CD4-positive, alpha-beta T cell (primary cell): ENCODE results near the gene FAM53A. TPM values are rescaled to one million over a fixed set of nuclear protein-coding genes. Genes with fewer than 3 reads are reported as not detected.
"Not testable (repeated sequence)": the region's sequence is repeated elsewhere in the genome, so short reads cannot be mapped to it uniquely, and the experiment has no call there.

Source experiments
- ATAC-seq: fragments of 200-7000 bp; cut with Tn5 transposase; one replicate; pipeline ENCODE4 v1.10.0; 2022; ENCODE audit warnings: mild to moderate bottlenecking; ENCODE audit not compliant: poor library complexity
- CTCF ChIA-PET: fragments of 350-600 bp; sonication (Branson Sonifier 250); formaldehyde crosslinking; loops from one replicate; lab custom pipeline; 2021; ENCODE audit warnings: antibody characterized with exemption, inconsistent platforms; lab: Charles Lee
- POLR2A ChIA-PET: fragments of 350-600 bp; sonication (Branson Sonifier 250); formaldehyde crosslinking; loops from one replicate; lab custom pipeline; 2021; ENCODE audit warnings: antibody characterized with exemption, inconsistent platforms; lab: Charles Lee
- DNase-seq, 14 experiments: peaks; one replicate each; pipeline ENCODE4 v3.0.0-alpha.2; 2013 to 2020; ENCODE audit warnings: mixed read lengths in 2 of 14
- H3K27ac ChIP-seq, 2 donors: one replicate each; pipeline versions ENCODE4 v1.5.1 to v1.7.0; 2013; ENCODE audit warnings: low read length in 2 of 2, low read depth in 1 of 2, mild to moderate bottlenecking in 1 of 2
- H3K27me3 ChIP-seq, 2 experiments: 1 replicate in 1 of 2; 2 replicates in 1 of 2; pipeline versions ENCODE4 v1.6.1 to v1.7.0; 2013; ENCODE audit warnings: low read length in 2 of 2, control low read depth in 1 of 2, mild to moderate bottlenecking in 1 of 2, moderate library complexity in 1 of 2; ENCODE audit not compliant: insufficient read depth in 2 of 2, control insufficient read depth in 1 of 2
- H3K36me3 ChIP-seq: one replicate; pipeline ENCODE4 v1.6.1; 2013; ENCODE audit warnings: low read length, control low read depth; ENCODE audit not compliant: insufficient read depth
- H3K4me1 ChIP-seq: one replicate; pipeline ENCODE4 v1.6.1; 2013; ENCODE audit warnings: low read length, control low read depth; ENCODE audit not compliant: insufficient read depth
- H3K4me3 ChIP-seq: one replicate; pipeline ENCODE4 v1.5.1; 2013; ENCODE audit warnings: mild to moderate bottlenecking, low read length, moderate library complexity
- H3K9me3 ChIP-seq, 2 experiments: 1 replicate in 1 of 2; 2 replicates in 1 of 2; pipeline versions ENCODE4 v1.6.1 to v1.7.0; 2013; ENCODE audit warnings: low read length in 2 of 2, mild to moderate bottlenecking in 2 of 2, control low read depth in 1 of 2, moderate library complexity in 1 of 2; ENCODE audit not compliant: control insufficient read depth in 1 of 2, insufficient read depth in 1 of 2
- H3K27ac Mint-ChIP-seq: one replicate; pipeline ENCODE4 v1.8.0; 2020; ENCODE audit warnings: mixed read lengths
- H3K27me3 Mint-ChIP-seq: one replicate; pipeline ENCODE4 v1.8.0; 2021; ENCODE audit warnings: mixed read lengths
- H3K36me3 Mint-ChIP-seq: one replicate; pipeline ENCODE4 v1.8.0; 2021; ENCODE audit warnings: low read depth, mixed read lengths
- H3K4me1 Mint-ChIP-seq: one replicate; pipeline ENCODE4 v1.8.0; 2021; ENCODE audit warnings: low read depth, mixed read lengths
- H3K4me3 Mint-ChIP-seq: one replicate; pipeline ENCODE4 v1.8.0; 2020; ENCODE audit warnings: mild to moderate bottlenecking, mixed read lengths
- H3K9me3 Mint-ChIP-seq: one replicate; pipeline ENCODE4 v1.8.0; 2020; ENCODE audit warnings: mixed read lengths
- CTCF ChIP-seq: fragments of 200-600 bp; IDR thresholded peaks from one replicate; pipeline ENCODE4 v1.8.0; 2022; ENCODE audit warnings: antibody characterized with exemption, mild to moderate bottlenecking
- intact Hi-C, 2 experiments: fragments of 100-400 bp; cut with DNase I in 1 of 2; cut with micrococcal nuclease in 1 of 2; formaldehyde crosslinking; loops; one replicate each; pipeline versions ENCODE4 v1.15.1 to v1.9.0; 2023 to 2025; cut with DNase I, micrococcal nuclease
- total RNA-seq, 174 experiments: library from RNA in 2 of 174; stranded (reverse) in 2 of 174; gene quantifications; one replicate each; pipeline ENCODE4 v1.2.3 and lab custom pipeline; 2021 to 2026

FAM53A gene
- total RNA-seq, 2 experiments from 2014 or later = 0.93 to 2.4 TPM

GRCh38 chr4:1641671-1642070, 42.4 kb downstream of the FAM53A start:
- H3K27me3 ChIP-seq = no peaks in the 10 kb centered on the region
- H3K36me3 ChIP-seq = no peaks in the 10 kb centered on the region
- Mint-ChIP-seq H3K9me3 (no peaks in the 10 kb centered on the region), H3K27ac (no peak overlapping the region), H3K4me1 (no peaks in the 10 kb centered on the region), H3K36me3 (no peaks in the 10 kb centered on the region), H3K4me3 (no peak overlapping the region), H3K27me3 (no peaks in the 10 kb centered on the region)
- TF ChIP-seq CTCF = no peak
- ChIA-PET CTCF (no interaction called here), POLR2A (no interaction called here)
- no peak overlapping the region for H3K4me3 ChIP-seq
- H3K27ac ChIP-seq = no peak overlapping the region
- intact Hi-C loops = no loop called here
- no peaks in the 10 kb centered on the region for H3K4me1 ChIP-seq
- peaks cover 0 to 5% of the 10 kb centered on the region in 2 experiments for H3K9me3 ChIP-seq
- DNase-seq = no peak
- no peak for ATAC-seq

GRCh38 chr4:1640716-1641503, 43.2 kb downstream of the FAM53A start:
- H3K27me3 Mint-ChIP-seq, H3K4me1 Mint-ChIP-seq, H3K4me1 ChIP-seq, intact Hi-C loops, POLR2A ChIA-PET, H3K4me3 Mint-ChIP-seq, CTCF ChIA-PET, H3K27me3 ChIP-seq, H3K4me3 ChIP-seq, H3K9me3 ChIP-seq, H3K36me3 ChIP-seq, ATAC-seq, H3K27ac ChIP-seq, H3K9me3 Mint-ChIP-seq, H3K27ac Mint-ChIP-seq, H3K36me3 Mint-ChIP-seq: not testable (repeated sequence)
- peak in 1 of 14 experiments; percentile 7 for DNase-seq

GRCh38 chr4:1640190-1640589, 43.9 kb downstream of the FAM53A start:
- POLR2A ChIA-PET = no interaction called here
- ATAC-seq = no peak
- TF ChIP-seq CTCF = no peak
- Mint-ChIP-seq H3K4me3 (no peak overlapping the region), H3K27ac (no peak overlapping the region), H3K9me3 (no peaks in the 10 kb centered on the region), H3K27me3 (no peaks in the 10 kb centered on the region), H3K36me3 (no peaks in the 10 kb centered on the region), H3K4me1 (no peaks in the 10 kb centered on the region)
- H3K4me1 ChIP-seq = no peaks in the 10 kb centered on the region
- peaks cover 0 to 5% of the 10 kb centered on the region in 2 experiments for H3K9me3 ChIP-seq
- CTCF ChIA-PET = no interaction called here
- no peak for DNase-seq
- H3K27ac ChIP-seq = no peak overlapping the region
- H3K4me3 ChIP-seq = no peak overlapping the region
- intact Hi-C loops = no loop called here
- H3K36me3 ChIP-seq = no peaks in the 10 kb centered on the region
- no peaks in the 10 kb centered on the region for H3K27me3 ChIP-seq
